HCT116 (cell line): ENCODE data around the gene RAB36. TPM values are rescaled to one million over a fixed set of nuclear protein-coding genes. Genes with fewer than 3 reads are reported as not detected.

Source experiments
- ATAC-seq: fragments of 200-7000 bp; cut with Tn5 transposase; 2 replicates; pipeline ENCODE4 v1.9.1; 2020; ENCODE audit warnings: mild to moderate bottlenecking, moderate library complexity
- BruUV-seq: library from RNA; stranded (reverse); fragments of 400-500 nt; replicated peaks from 2 replicates; lab custom pipeline; 2021; lab: Mats Ljungman, UMichigan
- CTCF ChIA-PET: fragments of 300-600 bp; sonication (Branson Sonifier 250); formaldehyde crosslinking; loops from one replicate; lab custom pipeline; 2021; ENCODE audit warnings: antibody characterized with exemption; lab: Charles Lee
- POLR2A ChIA-PET: fragments of 300-600, 350-600 bp; sonication (Branson Sonifier 250); formaldehyde crosslinking; loops from one replicate; lab custom pipeline; 2021; ENCODE audit warnings: antibody characterized with exemption; lab: Charles Lee
- RAD21 ChIA-PET, 2 experiments: fragments of 300-600 bp; sonication (Branson Sonifier 250); formaldehyde crosslinking; loops; one replicate each; lab custom pipeline; 2023; ENCODE audit warnings: low total read pairs in 2 of 2; ENCODE audit not compliant: uncharacterized antibody in 2 of 2, unreplicated experiment in 2 of 2, low non-redundant PET in 1 of 2; lab: Charles Lee
- DNase-seq: peaks from one replicate; pipeline ENCODE4 v3.0.0-alpha.2; 2010; ENCODE audit warnings: low read depth, low spot score
- H2AFZ ChIP-seq: fragments of 200-600 bp; shearing (Covaris generic), sonication (generic); 2 replicates; pipeline ENCODE4 v1.6.1; 2017; ENCODE audit warnings: low read depth, mixed run types, mixed read lengths, antibody characterized with exemption, low read length; ENCODE audit not compliant: poor library complexity, severe bottlenecking
- H3K27ac ChIP-seq: 2 replicates; pipeline ENCODE4 v1.5.1; 2012; ENCODE audit warnings: low read depth, low read length
- H3K27me3 ChIP-seq: fragments of 200-600 bp; sonication (generic); 2 replicates; pipeline ENCODE4 v1.6.1; 2016; ENCODE audit warnings: mixed run types, low read length, mixed read lengths; ENCODE audit not compliant: insufficient read depth
- H3K36me3 ChIP-seq, 2 experiments: fragments of 200-500 bp in 1 of 2; fragments of 200-600 bp in 1 of 2; sonication (Bioruptor generic) in 1 of 2; sonication (generic) in 1 of 2; 2 replicates each; pipeline versions ENCODE4 v1.5.1 to v1.6.1; 2014 to 2016; ENCODE audit warnings: low read length in 2 of 2, inconsistent platforms in 1 of 2, mixed read lengths in 1 of 2, mixed run types in 1 of 2; ENCODE audit not compliant: insufficient read depth in 2 of 2, control insufficient read depth in 1 of 2
- H3K4me1 ChIP-seq, 2 experiments: fragments of 200-600 bp in 1 of 2; sonication (generic) in 1 of 2; 2 replicates each; pipeline versions ENCODE4 v1.5.1 to v1.6.1; 2012 to 2017; ENCODE audit warnings: low read length in 2 of 2, inconsistent platforms in 1 of 2, mild to moderate bottlenecking in 1 of 2, mixed read lengths in 1 of 2, mixed run types in 1 of 2, moderate library complexity in 1 of 2; ENCODE audit not compliant: insufficient read depth in 2 of 2, control insufficient read depth in 1 of 2
- H3K4me2 ChIP-seq: fragments of 200-600 bp; sonication (generic); 2 replicates; pipeline ENCODE4 v1.6.1; 2017; ENCODE audit warnings: mixed run types, low read length, mixed read lengths
- H3K4me3 ChIP-seq, 2 experiments: fragments of 200-600 bp in 1 of 2; sonication (generic) in 1 of 2; replicated peaks in 1 of 2; 2 replicates each; pipeline ENCODE4 v1.5.1; 2011 to 2016; ENCODE audit warnings: low read length in 2 of 2, control low read depth in 1 of 2, low read depth in 1 of 2, mild to moderate bottlenecking in 1 of 2, mixed read lengths in 1 of 2, mixed run types in 1 of 2
- H3K79me2 ChIP-seq: fragments of 200-600 bp; sonication (generic); 2 replicates; pipeline ENCODE4 v1.6.1; 2017; ENCODE audit warnings: mild to moderate bottlenecking, mixed run types, low read length, moderate library complexity, mixed read lengths; ENCODE audit not compliant: insufficient read depth
- H3K9ac ChIP-seq: fragments of 200-600 bp; sonication (generic); 2 replicates; pipeline ENCODE4 v1.6.1; 2016; ENCODE audit warnings: low read length, mixed read lengths
- H3K9me2 ChIP-seq: fragments of 200-600 bp; sonication (generic), shearing (Covaris generic); 2 replicates; pipeline ENCODE4 v1.6.1; 2017; ENCODE audit warnings: mixed run types, mild to moderate bottlenecking, moderate library complexity; ENCODE audit not compliant: insufficient read depth
- H3K9me3 ChIP-seq, 2 experiments: fragments of 200-500 bp in 1 of 2; fragments of 200-600 bp in 1 of 2; sonication (Bioruptor generic) in 1 of 2; sonication (generic) in 1 of 2; 2 replicates each; pipeline ENCODE4 v1.6.1; 2014 to 2017; ENCODE audit warnings: low read length in 2 of 2, mixed read lengths in 2 of 2, inconsistent platforms in 1 of 2, low read depth in 1 of 2, mild to moderate bottlenecking in 1 of 2, mixed run types in 1 of 2, moderate library complexity in 1 of 2; ENCODE audit not compliant: control insufficient read depth in 1 of 2, insufficient read depth in 1 of 2
- H4K20me1 ChIP-seq: fragments of 200-600 bp; sonication (generic), shearing (Covaris generic); 2 replicates; pipeline ENCODE4 v1.6.1; 2017; ENCODE audit warnings: mixed run types, mild to moderate bottlenecking, moderate library complexity; ENCODE audit not compliant: insufficient read depth
- CBX3 ChIP-seq: IDR thresholded peaks from 2 replicates; pipeline ENCODE4 v1.6.1; 2012; ENCODE audit warnings: low read depth
- CEBPB ChIP-seq: IDR thresholded peaks from 2 replicates; pipeline ENCODE4 v1.6.1; 2012; ENCODE audit warnings: low read depth
- CTCF ChIP-seq, 3 experiments: fragments of 200-600 bp in 1 of 3; sonication (generic) in 1 of 3; IDR thresholded peaks in 2 of 3; conservative IDR thresholded peaks in 1 of 3; 2 replicates each; pipeline ENCODE4 v1.5.1; 2012 to 2017; ENCODE audit warnings: low read depth in 2 of 3, low read length in 2 of 3, antibody characterized with exemption in 1 of 3, borderline replicate concordance in 1 of 3, control low read depth in 1 of 3, mild to moderate bottlenecking in 1 of 3, mixed read lengths in 1 of 3, mixed run types in 1 of 3, moderate library complexity in 1 of 3; ENCODE audit not compliant: insufficient read depth in 1 of 3
- EGR1 ChIP-seq: IDR thresholded peaks from 2 replicates; pipeline ENCODE4 v1.6.1; 2012; ENCODE audit warnings: low read depth
- ELF1 ChIP-seq: IDR thresholded peaks from 2 replicates; pipeline ENCODE4 v1.6.1; 2012; ENCODE audit warnings: low read depth, borderline replicate concordance
- EZH2 ChIP-seq: fragments of 200-600 bp; sonication (generic); IDR thresholded peaks from 2 replicates; pipeline ENCODE4 v1.6.1; 2017; ENCODE audit warnings: antibody characterized with exemption, mixed run types
- FOSL1 ChIP-seq: IDR thresholded peaks from 2 replicates; pipeline ENCODE4 v1.6.1; 2012; ENCODE audit warnings: low read depth
- JUND ChIP-seq: IDR thresholded peaks from 2 replicates; pipeline ENCODE4 v1.6.1; 2012
- MAX ChIP-seq: IDR thresholded peaks from 2 replicates; pipeline ENCODE4 v1.6.1; 2012
- POLR2AphosphoS5 ChIP-seq: IDR thresholded peaks from 2 replicates; pipeline ENCODE4 v1.6.1; 2011; ENCODE audit warnings: mild to moderate bottlenecking, low read depth, low read length, moderate library complexity
- RAD21 ChIP-seq: IDR thresholded peaks from 2 replicates; pipeline ENCODE4 v1.6.1; 2012; ENCODE audit warnings: low read depth, mild to moderate bottlenecking
- REST ChIP-seq: IDR thresholded peaks from 2 replicates; pipeline ENCODE4 v1.6.1; 2012; ENCODE audit warnings: low read depth
- SIN3A ChIP-seq: IDR thresholded peaks from 2 replicates; pipeline ENCODE4 v1.6.1; 2012; ENCODE audit warnings: low read depth
- SRF ChIP-seq: IDR thresholded peaks from 2 replicates; pipeline ENCODE4 v1.6.1; 2012; ENCODE audit warnings: low read depth
- TCF7L2 ChIP-seq: IDR thresholded peaks from 2 replicates; pipeline ENCODE4 v1.7.0; 2011; ENCODE audit warnings: borderline replicate concordance, inconsistent platforms; ENCODE audit not compliant: insufficient read depth, insufficient read length; ENCODE audit errors: extremely low read depth
- YY1 ChIP-seq: IDR thresholded peaks from 2 replicates; pipeline ENCODE4 v1.6.1; 2011; ENCODE audit warnings: low read length, low read depth, moderate library complexity, mild to moderate bottlenecking; ENCODE audit not compliant: insufficient replicate concordance; ENCODE audit errors: extremely low read depth
- ZBTB33 ChIP-seq: IDR thresholded peaks from 2 replicates; pipeline ENCODE4 v1.6.1; 2011; ENCODE audit warnings: mild to moderate bottlenecking, low read length, moderate library complexity; ENCODE audit not compliant: insufficient replicate concordance; ENCODE audit errors: extremely low read depth
- ZFX ChIP-seq: fragments of 450-650 bp; IDR thresholded peaks from 2 replicates; pipeline ENCODE4 v1.6.1; 2017
- ZNF274 ChIP-seq: fragments of 200-500 bp; sonication (Bioruptor generic); IDR thresholded peaks from 2 replicates; pipeline ENCODE4 v1.6.1; 2014; ENCODE audit warnings: mild to moderate bottlenecking, low read depth, low read length, inconsistent platforms
- intact Hi-C: fragments of 100-400 bp; cut with micrococcal nuclease; formaldehyde crosslinking; loops from 2 replicates; pipeline ENCODE4 v1.10.0; 2022
- total RNA-seq: library from RNA; stranded (reverse); gene quantifications from one replicate; pipeline ENCODE4 v1.2.1, GENCODE V29; 2021; ENCODE audit not compliant: unreplicated experiment
- TF ChIP-seq, protein P1 (sequence below): IDR thresholded peaks from 2 replicates; pipeline ENCODE4 v1.6.1; 2012

The RAB36 gene
- total RNA-seq, 1 experiment from 2014 or later, result 6.1 TPM

GRCh38 chr22:23161029-23161428 lies 15.8 kb downstream of the RAB36 start:
- intact Hi-C loops, result no loop called here
- no TSS peak for BruUV-seq
- Histone ChIP-seq H2AFZ (no peak overlapping the region), H3K9ac (no peak overlapping the region), H4K20me1 (no peaks in the 10 kb centered on the region), H3K4me1 (no peaks in the 10 kb centered on the region), H3K4me3 (no peak overlapping the region), H3K79me2 (no peaks in the 10 kb centered on the region), H3K27ac (no peak overlapping the region), H3K36me3 (no peaks in the 10 kb centered on the region), H3K27me3 (no peaks in the 10 kb centered on the region), H3K4me2 (no peak overlapping the region)
- ChIA-PET POLR2A (no interaction called here), RAD21 (no interaction called here)
- ATAC-seq, result no peak
- no peak for TF ChIP-seq TCF7L2
- TF ChIP-seq JUND, result no peak
- TF ChIP-seq REST, result no peak
- no peak for TF ChIP-seq SRF
- no peak for TF ChIP-seq MAX
- no peak for TF ChIP-seq EZH2
- TF ChIP-seq RAD21, result no peak
- no peak for TF ChIP-seq POLR2AphosphoS5
- TF ChIP-seq FOSL1, result no peak
- TF ChIP-seq ZBTB33, result no peak
- TF ChIP-seq YY1, result no peak
- no peak for TF ChIP-seq CBX3
- TF ChIP-seq SIN3A, result no peak
- TF ChIP-seq EGR1, result no peak
- no peak for TF ChIP-seq CTCF (IDR thresholded peaks at IDR 0.05 in 2 of 3, conservative IDR thresholded peaks at IDR 0.05 in 1 of 3; ENCODE audit: borderline replicate concordance in 1 of 3, insufficient read depth in 1 of 3, low read depth in 2 of 3, low read length in 2 of 3)
- no peak for TF ChIP-seq ELF1
- no peak for TF ChIP-seq CEBPB
- no peak for TF ChIP-seq ZNF274
- TF ChIP-seq, protein P1, sequence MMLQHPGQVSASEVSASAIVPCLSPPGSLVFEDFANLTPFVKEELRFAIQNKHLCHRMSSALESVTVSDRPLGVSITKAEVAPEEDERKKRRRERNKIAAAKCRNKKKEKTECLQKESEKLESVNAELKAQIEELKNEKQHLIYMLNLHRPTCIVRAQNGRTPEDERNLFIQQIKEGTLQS, result no peak
- no peak for TF ChIP-seq ZFX
- TF ChIP-seq, all 23 proteins: peak for 0
- Histone ChIP-seq H3K9me3 (no peaks in the 10 kb centered on the region), H3K9me2 (no peaks in the 10 kb centered on the region)
- CTCF ChIA-PET, result no interaction called here
- DNase-seq, result no peak
